Liver (tissue), 9 donors: Measurements from ENCODE around the gene TNPO2. TPM values are rescaled to one million over a fixed set of nuclear protein-coding genes. Genes with fewer than 3 reads are reported as not detected.

Experiments
- DNase-seq: peaks from one replicate; pipeline ENCODE4 v3.0.0-alpha.2; 2017; ENCODE audit warnings: low spot score
- H3K27ac ChIP-seq, 2 donors: one replicate each; pipeline ENCODE4 v1.7.0; 2013; ENCODE audit warnings: inconsistent platforms in 2 of 2, low read length in 2 of 2, control low read depth in 1 of 2, low read depth in 1 of 2, mild to moderate bottlenecking in 1 of 2
- H3K27me3 ChIP-seq, 4 donors: one replicate each; pipeline versions ENCODE4 v1.6.1 to v1.7.0; 2013; ENCODE audit warnings: low read length in 3 of 4, inconsistent platforms in 1 of 4, mild to moderate bottlenecking in 1 of 4, moderate library complexity in 1 of 4; ENCODE audit not compliant: control insufficient read depth in 4 of 4, insufficient read depth in 4 of 4
- H3K36me3 ChIP-seq, 4 donors: one replicate each; pipeline versions ENCODE4 v1.6.1 to v1.7.0; 2013; ENCODE audit warnings: low read length in 3 of 4, mild to moderate bottlenecking in 3 of 4, low read depth in 1 of 4, moderate library complexity in 1 of 4; ENCODE audit not compliant: control insufficient read depth in 4 of 4, insufficient read depth in 3 of 4
- H3K4me1 ChIP-seq, 4 donors: one replicate each; pipeline versions ENCODE4 v1.6.1 to v1.7.0; 2013; ENCODE audit warnings: low read length in 3 of 4, mild to moderate bottlenecking in 3 of 4, moderate library complexity in 1 of 4; ENCODE audit not compliant: control insufficient read depth in 4 of 4, insufficient read depth in 4 of 4
- H3K4me3 ChIP-seq, 3 donors: one replicate each; pipeline versions ENCODE4 v1.6.1 to v1.7.0; 2013; ENCODE audit warnings: low read length in 3 of 3, control low read depth in 1 of 3, low read depth in 1 of 3, mild to moderate bottlenecking in 1 of 3
- H3K9ac ChIP-seq, 2 donors: one replicate each; pipeline ENCODE4 v1.7.0; 2013; ENCODE audit warnings: low read length in 2 of 2, mild to moderate bottlenecking in 2 of 2, moderate library complexity in 2 of 2, control low read depth in 1 of 2, low read depth in 1 of 2
- H3K9me3 ChIP-seq, 4 donors: one replicate each; pipeline versions ENCODE4 v1.6.1 to v1.7.0; 2013; ENCODE audit warnings: low read length in 3 of 4; ENCODE audit not compliant: control insufficient read depth in 4 of 4
- CTCF ChIP-seq: fragments of 150-350 bp; IDR thresholded peaks from 2 replicates; pipeline ENCODE4 v1.5.1; 2017; ENCODE audit warnings: improper control_type of control experiment, low read depth, low read length; ENCODE audit not compliant: missing input control
- EGR1 ChIP-seq, 2 donors: IDR thresholded peaks; 2 replicates each; pipeline ENCODE4 v1.6.1; 2016 to 2018; ENCODE audit warnings: antibody characterized with exemption in 2 of 2, low read depth in 2 of 2
- FOXA1 ChIP-seq: IDR thresholded peaks from 2 replicates; pipeline ENCODE4 v1.6.1; 2016; ENCODE audit warnings: antibody characterized with exemption
- FOXA2 ChIP-seq: IDR thresholded peaks from 2 replicates; pipeline ENCODE4 v1.6.1; 2016; ENCODE audit warnings: antibody characterized with exemption
- GABPA ChIP-seq, 2 donors: IDR thresholded peaks in 1 of 2; conservative IDR thresholded peaks in 1 of 2; 2 replicates each; pipeline ENCODE4 v1.6.1; 2016; ENCODE audit warnings: antibody characterized with exemption in 2 of 2, mild to moderate bottlenecking in 1 of 2, moderate library complexity in 1 of 2
- HNF4A ChIP-seq, 2 donors: conservative IDR thresholded peaks; 2 replicates each; pipeline ENCODE4 v1.6.1; 2016; ENCODE audit warnings: antibody characterized with exemption in 2 of 2, mild to moderate bottlenecking in 2 of 2
- HNF4G ChIP-seq: IDR thresholded peaks from 2 replicates; pipeline ENCODE4 v1.6.1; 2016; ENCODE audit warnings: antibody characterized with exemption
- JUND ChIP-seq, 2 donors: IDR thresholded peaks; 2 replicates each; pipeline ENCODE4 v1.6.1; 2016; ENCODE audit warnings: antibody characterized with exemption in 2 of 2
- MAX ChIP-seq: IDR thresholded peaks from 2 replicates; pipeline ENCODE4 v1.6.1; 2016; ENCODE audit warnings: antibody characterized with exemption
- NR2F2 ChIP-seq: IDR thresholded peaks from 2 replicates; pipeline ENCODE4 v1.6.1; 2016; ENCODE audit warnings: antibody characterized with exemption
- RAD21 ChIP-seq, 2 donors: IDR thresholded peaks; 2 replicates each; pipeline ENCODE4 v1.6.1; 2016; ENCODE audit warnings: antibody characterized with exemption in 2 of 2, mild to moderate bottlenecking in 2 of 2
- RXRA ChIP-seq, 2 donors: IDR thresholded peaks; 2 replicates each; pipeline ENCODE4 v1.6.1; 2017 to 2018; ENCODE audit warnings: antibody characterized with exemption in 2 of 2, mild to moderate bottlenecking in 1 of 2
- SP1 ChIP-seq: IDR thresholded peaks from 2 replicates; pipeline ENCODE4 v1.6.1; 2018; ENCODE audit warnings: antibody characterized with exemption, mild to moderate bottlenecking
- TAF1 ChIP-seq: conservative IDR thresholded peaks from 2 replicates; pipeline ENCODE4 v1.6.1; 2016; ENCODE audit warnings: antibody characterized with exemption, mild to moderate bottlenecking
- YY1 ChIP-seq: IDR thresholded peaks from 2 replicates; pipeline ENCODE4 v1.6.1; 2016; ENCODE audit warnings: antibody characterized with exemption, mild to moderate bottlenecking
- WGBS: extraction: QIAGEN DNeasy Blood & Tissue Kit; methylation state at CpG from one replicate; pipeline ENCODE4 v1.1.7; 2013; 5-methylcytosine and 5-hydroxymethylcytosine counted together
- polyA plus RNA-seq, 2 donors: library from polyadenylated mRNA; stranded (reverse) in 1 of 2; unstranded in 1 of 2; fragments of 200-250 nt in 1 of 2; fragments of >200 nt in 1 of 2; fragmentation: Nextera tagmentation in 1 of 2; extraction: Ambion mirVana in 1 of 2; gene quantifications; one replicate each; pipeline versions ENCODE4 v1.2.1 to v1.2.3, GENCODE V29; 2013 to 2015
- total RNA-seq, 2 donors: library from RNA; depleted of rRNA; stranded (reverse); fragments of >200 nt; gene quantifications; one replicate each; pipeline ENCODE4 v1.2.3, GENCODE V29; 2014
- TF ChIP-seq, protein P1 (sequence below): IDR thresholded peaks from 2 replicates; pipeline ENCODE4 v1.6.1; 2016; ENCODE audit warnings: antibody characterized with exemption
- TF ChIP-seq, protein P2 (sequence below): IDR thresholded peaks from 2 replicates; pipeline ENCODE4 v1.6.1; 2016; ENCODE audit warnings: antibody characterized with exemption
- TF ChIP-seq, protein P3 (sequence below): IDR thresholded peaks from 2 replicates; pipeline ENCODE4 v1.6.1; 2016; ENCODE audit warnings: antibody characterized with exemption, mild to moderate bottlenecking
- donor health status: healthy.
- donor health status: healthy.
- donor health status: healthy.
- donor health status: healthy.
- donor health status: healthy.

Gene TNPO2
- total and polyA plus RNA-seq, 4 donors, result 6.3 to 22.2 (median 15.8) TPM

- 95% methylated on average over 10 of the region's 10 CpGs for WGBS
- TF ChIP-seq, protein P1, sequence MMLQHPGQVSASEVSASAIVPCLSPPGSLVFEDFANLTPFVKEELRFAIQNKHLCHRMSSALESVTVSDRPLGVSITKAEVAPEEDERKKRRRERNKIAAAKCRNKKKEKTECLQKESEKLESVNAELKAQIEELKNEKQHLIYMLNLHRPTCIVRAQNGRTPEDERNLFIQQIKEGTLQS, result no peak
- no peak for TF ChIP-seq NR2F2
- no peak for TF ChIP-seq RXRA (IDR thresholded peaks at IDR 0.05)
- TF ChIP-seq HNF4G, result no peak
- TF ChIP-seq FOXA1, result no peak
- TF ChIP-seq FOXA2, result no peak
- TF ChIP-seq TAF1, result no peak
- TF ChIP-seq, protein P2, sequence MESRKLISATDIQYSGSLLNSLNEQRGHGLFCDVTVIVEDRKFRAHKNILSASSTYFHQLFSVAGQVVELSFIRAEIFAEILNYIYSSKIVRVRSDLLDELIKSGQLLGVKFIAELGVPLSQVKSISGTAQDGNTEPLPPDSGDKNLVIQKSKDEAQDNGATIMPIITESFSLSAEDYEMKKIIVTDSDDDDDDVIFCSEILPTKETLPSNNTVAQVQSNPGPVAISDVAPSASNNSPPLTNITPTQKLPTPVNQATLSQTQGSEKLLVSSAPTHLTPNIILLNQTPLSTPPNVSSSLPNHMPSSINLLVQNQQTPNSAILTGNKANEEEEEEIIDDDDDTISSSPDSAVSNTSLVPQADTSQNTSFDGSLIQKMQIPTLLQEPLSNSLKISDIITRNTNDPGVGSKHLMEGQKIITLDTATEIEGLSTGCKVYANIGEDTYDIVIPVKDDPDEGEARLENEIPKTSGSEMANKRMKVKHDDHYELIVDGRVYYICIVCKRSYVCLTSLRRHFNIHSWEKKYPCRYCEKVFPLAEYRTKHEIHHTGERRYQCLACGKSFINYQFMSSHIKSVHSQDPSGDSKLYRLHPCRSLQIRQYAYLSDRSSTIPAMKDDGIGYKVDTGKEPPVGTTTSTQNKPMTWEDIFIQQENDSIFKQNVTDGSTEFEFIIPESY, result no peak
- no peak for TF ChIP-seq YY1
- TF ChIP-seq JUND (IDR thresholded peaks at IDR 0.05), result no peak
- no peak for TF ChIP-seq GABPA (IDR thresholded peaks at IDR 0.05 in 1 of 2, conservative IDR thresholded peaks at IDR 0.05 in 1 of 2)
- no peak for TF ChIP-seq HNF4A (conservative IDR thresholded peaks at IDR 0.05)
- TF ChIP-seq, protein P3, sequence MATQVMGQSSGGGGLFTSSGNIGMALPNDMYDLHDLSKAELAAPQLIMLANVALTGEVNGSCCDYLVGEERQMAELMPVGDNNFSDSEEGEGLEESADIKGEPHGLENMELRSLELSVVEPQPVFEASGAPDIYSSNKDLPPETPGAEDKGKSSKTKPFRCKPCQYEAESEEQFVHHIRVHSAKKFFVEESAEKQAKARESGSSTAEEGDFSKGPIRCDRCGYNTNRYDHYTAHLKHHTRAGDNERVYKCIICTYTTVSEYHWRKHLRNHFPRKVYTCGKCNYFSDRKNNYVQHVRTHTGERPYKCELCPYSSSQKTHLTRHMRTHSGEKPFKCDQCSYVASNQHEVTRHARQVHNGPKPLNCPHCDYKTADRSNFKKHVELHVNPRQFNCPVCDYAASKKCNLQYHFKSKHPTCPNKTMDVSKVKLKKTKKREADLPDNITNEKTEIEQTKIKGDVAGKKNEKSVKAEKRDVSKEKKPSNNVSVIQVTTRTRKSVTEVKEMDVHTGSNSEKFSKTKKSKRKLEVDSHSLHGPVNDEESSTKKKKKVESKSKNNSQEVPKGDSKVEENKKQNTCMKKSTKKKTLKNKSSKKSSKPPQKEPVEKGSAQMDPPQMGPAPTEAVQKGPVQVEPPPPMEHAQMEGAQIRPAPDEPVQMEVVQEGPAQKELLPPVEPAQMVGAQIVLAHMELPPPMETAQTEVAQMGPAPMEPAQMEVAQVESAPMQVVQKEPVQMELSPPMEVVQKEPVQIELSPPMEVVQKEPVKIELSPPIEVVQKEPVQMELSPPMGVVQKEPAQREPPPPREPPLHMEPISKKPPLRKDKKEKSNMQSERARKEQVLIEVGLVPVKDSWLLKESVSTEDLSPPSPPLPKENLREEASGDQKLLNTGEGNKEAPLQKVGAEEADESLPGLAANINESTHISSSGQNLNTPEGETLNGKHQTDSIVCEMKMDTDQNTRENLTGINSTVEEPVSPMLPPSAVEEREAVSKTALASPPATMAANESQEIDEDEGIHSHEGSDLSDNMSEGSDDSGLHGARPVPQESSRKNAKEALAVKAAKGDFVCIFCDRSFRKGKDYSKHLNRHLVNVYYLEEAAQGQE, result no peak
- TF ChIP-seq SP1, result no peak
- no peak for TF ChIP-seq MAX
- H3K36me3 ChIP-seq, result peaks cover 16 to 46% (median 28%) of the 10 kb centered on the region in 4 donors
These were observed 48.3 kb downstream of the TNPO2 start for GRCh38 chr19:12675399-12675798.

DNA sequence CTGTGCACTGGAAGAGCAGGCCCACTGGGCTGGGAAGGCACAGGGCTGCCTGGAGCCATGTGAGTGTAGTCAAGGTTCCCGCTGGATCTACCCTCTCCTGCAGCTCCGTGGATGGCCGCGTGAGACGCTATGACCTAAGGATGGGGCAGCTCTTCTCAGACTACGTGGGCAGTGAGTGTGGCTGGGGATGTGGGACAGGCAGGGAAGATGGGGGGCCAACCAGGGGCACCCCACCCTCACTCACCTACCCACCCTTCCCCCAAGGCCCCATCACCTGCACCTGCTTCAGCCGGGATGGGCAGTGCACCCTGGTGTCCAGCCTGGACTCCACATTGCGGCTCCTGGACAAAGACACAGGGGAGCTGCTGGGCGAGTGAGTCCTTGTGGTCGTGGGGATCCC, 51.0 kb downstream of the TNPO2 start:
- Histone ChIP-seq H3K9me3 (no peaks in the 10 kb centered on the region), H3K36me3 (peaks cover 8 to 34% (median 17%) of the 10 kb centered on the region in 4 donors), H3K4me3 (no peak overlapping the region), H3K27ac (no peak overlapping the region), H3K27me3 (no peaks in the 10 kb centered on the region), H3K4me1 (peaks cover 13 to 24% (median 22%) of the 10 kb centered on the region in 4 donors), H3K9ac (no peak overlapping the region)
- 93% methylated on average over 10 of the region's 10 CpGs for WGBS
- DNase-seq, result no peak
- TF ChIP-seq MAX (no peak), SP1 (no peak), FOXA1 (no peak), CTCF (no peak), HNF4G (no peak), FOXA2 (no peak), TAF1 (no peak), HNF4A (conservative IDR thresholded peaks at IDR 0.05) (no peak), RAD21 (IDR thresholded peaks at IDR 0.05) (no peak), JUND (IDR thresholded peaks at IDR 0.05) (no peak), GABPA (IDR thresholded peaks at IDR 0.05 in 1 of 2, conservative IDR thresholded peaks at IDR 0.05 in 1 of 2) (no peak), EGR1 (IDR thresholded peaks at IDR 0.05; ENCODE audit: low read depth in 2 of 2) (no peak)
- TF ChIP-seq, protein P2, result no peak
- TF ChIP-seq, protein P3, result no peak

More at GRCh38 chr19:12675399-12675798, 48.3 kb downstream of the TNPO2 start:
- Histone ChIP-seq H3K4me3 (no peak overlapping the region), H3K4me1 (peaks cover 4 to 28% (median 20%) of the 10 kb centered on the region in 4 donors), H3K27me3 (no peaks in the 10 kb centered on the region), H3K9me3 (no peaks in the 10 kb centered on the region), H3K9ac (no peak overlapping the region), H3K27ac (no peak overlapping the region)
- DNase-seq, result no peak
